Suppressor macrophage (primary cell): Measurements from ENCODE around the gene PCDH18.
"Not testable (repeated sequence)": the region's sequence is repeated elsewhere in the genome, so short reads cannot be mapped to it uniquely, and the experiment has no call there.

Source experiments
- DNase-seq, 4 experiments: peaks; one replicate each; pipeline ENCODE4 v3.0.0-alpha.2; 2020 to 2022
- total RNA-seq, 17 experiments: gene quantifications; one replicate each; lab custom pipeline; 2026; ENCODE audit warnings: mixed read lengths in 6 of 17, inconsistent platforms in 3 of 17; lab: John Stamatoyannopoulos, UW

Gene PCDH18
- total RNA-seq: 0 to 2.9 (median 0) reads per million in 17 experiments

- DNase-seq: no peak
These were observed at the start of gene PCDH18 for GRCh38 chr4:137531986-137532868. Gene PCDH18 (minus strand): TSS chr4:137532494. CDS start chr4:137532088, 406 bp downstream.

- DNase-seq: no peak
These were observed 44.2 kb upstream of the PCDH18 start for GRCh38 chr4:137576446-137576845.

- no peak for DNase-seq
These were observed 40.4 kb upstream of the PCDH18 start for GRCh38 chr4:137572647-137573046.

GRCh38 chr4:137572163-137572562, 39.9 kb upstream of the PCDH18 start:
- no peak for DNase-seq

GRCh38 chr4:137559801-137560200, 27.5 kb upstream of the PCDH18 start:
- no peak for DNase-seq

- no peak for DNase-seq
These were observed 26.7 kb upstream of the PCDH18 start for GRCh38 chr4:137558951-137559350.

GRCh38 chr4:137545461-137545861, 13.2 kb upstream of the PCDH18 start:
- no peak for DNase-seq

GRCh38 chr4:137543648-137544047, 11.4 kb upstream of the PCDH18 start:
- no peak for DNase-seq

- no peak for DNase-seq
These were observed 10.9 kb upstream of the PCDH18 start for GRCh38 chr4:137543198-137543597.

- no peak for DNase-seq
These were observed 9.8 kb upstream of the PCDH18 start for GRCh38 chr4:137541876-137542646.

GRCh38 chr4:137541181-137541580, 8.9 kb upstream of the PCDH18 start:
- no peak for DNase-seq

GRCh38 chr4:137540356-137540755, 8.1 kb upstream of the PCDH18 start:
- no peak for DNase-seq

GRCh38 chr4:137538526-137538925, 6.2 kb upstream of the PCDH18 start:
- DNase-seq: no peak

- DNase-seq: not testable (repeated sequence)
These were observed 5.5 kb upstream of the PCDH18 start for GRCh38 chr4:137537807-137538206.

GRCh38 chr4:137536789-137537561, 4.7 kb upstream of the PCDH18 start:
- DNase-seq: no peak

- DNase-seq: no peak
These were observed 3.4 kb upstream of the PCDH18 start for GRCh38 chr4:137535718-137536117.

GRCh38 chr4:137534516-137534915, 2.2 kb upstream of the PCDH18 start:
- DNase-seq: no peak

GRCh38 chr4:137533855-137534254, 1.6 kb upstream of the PCDH18 start:
- DNase-seq: no peak

- DNase-seq: no peak
These were observed 559 bp upstream of the PCDH18 start for GRCh38 chr4:137532869-137533236.

- DNase-seq: no peak
These were observed 917 bp downstream of the PCDH18 start for GRCh38 chr4:137531168-137531985.

GRCh38 chr4:137530176-137530575, 2.1 kb downstream of the PCDH18 start:
- no peak for DNase-seq

GRCh38 chr4:137529432-137529831, 2.9 kb downstream of the PCDH18 start:
- no peak for DNase-seq
